ENCODE data around the gene LSP1.

The LSP1 gene

DNA sequence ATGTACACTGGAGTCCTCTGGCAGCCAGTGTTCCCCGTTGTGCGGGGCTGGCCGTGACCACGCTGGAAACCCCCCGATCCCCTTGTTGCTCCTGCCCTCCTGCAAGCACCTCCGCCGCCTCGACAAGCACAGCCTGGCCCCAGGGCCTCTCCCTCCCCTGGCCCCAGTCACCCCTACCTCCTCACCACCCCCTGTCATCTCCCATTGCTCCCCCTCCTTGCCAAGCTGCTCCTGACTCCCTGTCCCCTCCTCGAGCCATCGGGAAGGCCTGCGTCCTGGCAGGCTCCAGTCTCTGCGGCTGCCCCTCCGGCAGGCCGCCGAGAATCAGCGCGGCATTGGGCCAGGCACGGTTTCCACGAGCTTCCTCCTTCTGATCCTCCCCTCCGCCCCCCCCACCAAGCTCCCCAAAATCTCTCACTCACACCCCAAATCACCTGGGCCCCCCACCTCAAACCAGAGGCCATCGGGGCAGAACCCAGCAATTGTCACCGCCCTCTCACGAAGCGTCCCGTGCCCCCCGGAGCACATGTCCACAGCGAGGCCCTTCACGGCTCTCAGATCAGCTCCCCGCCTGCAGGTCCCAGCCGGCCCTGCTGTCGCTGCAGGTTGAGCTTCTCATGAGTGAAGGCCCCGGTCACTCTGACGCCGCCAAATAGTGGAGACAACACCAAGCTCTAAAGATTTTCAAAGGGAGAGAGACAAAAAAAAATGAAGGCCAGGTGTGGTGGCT is 5.7 kb upstream of the LSP1 start:
- H3K36me3 ChIP-seq (ENCODE audit: insufficient read depth, low read length) = no peaks in the 10 kb centered on the region
- no peak overlapping the region for H3K4me2 ChIP-seq (ENCODE audit: low read length)
- H3K27me3 ChIP-seq (ENCODE audit: control insufficient read depth, insufficient read depth, low read length) = peaks cover 4% of the 10 kb centered on the region
- H3K4me1 ChIP-seq (ENCODE audit: control insufficient read depth, insufficient read depth, low read length) = peaks cover 8% of the 10 kb centered on the region
- no peaks in the 10 kb centered on the region for H3K9me3 ChIP-seq (replicated peaks; ENCODE audit: low read length)
- no peak overlapping the region for H3K9ac ChIP-seq (ENCODE audit: low read depth, low read length)
- H3K4me3 ChIP-seq (ENCODE audit: low read length) = no peak overlapping the region

DNA sequence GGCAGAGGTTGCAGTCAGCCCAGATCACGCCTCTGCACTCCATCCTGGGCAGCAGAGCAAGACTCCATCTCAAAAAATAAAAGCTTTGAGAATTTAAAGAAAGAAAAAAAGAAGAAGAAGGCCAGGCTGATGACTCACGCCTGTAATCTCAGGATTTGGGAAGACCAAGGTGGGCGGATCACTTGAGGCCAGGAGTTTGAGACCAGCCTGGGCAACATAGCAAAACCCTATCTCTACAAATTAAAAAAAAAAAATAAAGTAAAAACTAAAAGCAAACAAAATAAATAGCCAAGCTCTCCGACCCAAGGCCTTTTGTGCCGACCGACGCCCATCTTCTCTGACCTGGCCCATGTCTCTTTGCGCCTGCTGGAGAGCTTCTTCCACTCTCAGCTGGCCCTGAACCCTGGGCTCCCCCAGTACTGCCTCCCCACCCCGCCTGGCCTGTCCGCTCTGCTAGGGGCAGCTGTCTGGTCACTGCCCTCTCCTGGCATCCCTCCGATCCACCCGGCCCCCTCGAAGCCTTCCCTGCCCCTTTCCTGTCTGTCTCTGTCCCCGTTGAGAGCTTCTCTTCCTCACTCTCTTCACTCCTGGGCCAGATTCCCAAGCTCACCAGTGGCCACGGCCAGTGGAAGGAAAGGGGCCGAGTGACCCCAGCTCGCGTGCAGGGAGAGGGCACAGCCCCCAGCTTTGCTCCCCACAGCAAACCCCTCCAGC is 4.8 kb upstream of the LSP1 start:
- Histone ChIP-seq H3K4me3 (ENCODE audit: low read length) (no peak overlapping the region), H3K4me2 (ENCODE audit: low read length) (no peak overlapping the region), H3K9ac (ENCODE audit: low read depth, low read length) (no peak overlapping the region), H3K36me3 (ENCODE audit: insufficient read depth, low read length) (no peaks in the 10 kb centered on the region), H3K27me3 (ENCODE audit: control insufficient read depth, insufficient read depth, low read length) (peaks cover 4% of the 10 kb centered on the region), H3K9me3 (replicated peaks; ENCODE audit: low read length) (no peaks in the 10 kb centered on the region), H3K4me1 (ENCODE audit: control insufficient read depth, insufficient read depth, low read length) (peaks cover 8% of the 10 kb centered on the region)

- no peak overlapping the region for H3K9ac ChIP-seq (ENCODE audit: low read depth, low read length)
These were observed 4.0 kb upstream of the LSP1 start for GRCh38 chr11:1848640-1849430.

DNA sequence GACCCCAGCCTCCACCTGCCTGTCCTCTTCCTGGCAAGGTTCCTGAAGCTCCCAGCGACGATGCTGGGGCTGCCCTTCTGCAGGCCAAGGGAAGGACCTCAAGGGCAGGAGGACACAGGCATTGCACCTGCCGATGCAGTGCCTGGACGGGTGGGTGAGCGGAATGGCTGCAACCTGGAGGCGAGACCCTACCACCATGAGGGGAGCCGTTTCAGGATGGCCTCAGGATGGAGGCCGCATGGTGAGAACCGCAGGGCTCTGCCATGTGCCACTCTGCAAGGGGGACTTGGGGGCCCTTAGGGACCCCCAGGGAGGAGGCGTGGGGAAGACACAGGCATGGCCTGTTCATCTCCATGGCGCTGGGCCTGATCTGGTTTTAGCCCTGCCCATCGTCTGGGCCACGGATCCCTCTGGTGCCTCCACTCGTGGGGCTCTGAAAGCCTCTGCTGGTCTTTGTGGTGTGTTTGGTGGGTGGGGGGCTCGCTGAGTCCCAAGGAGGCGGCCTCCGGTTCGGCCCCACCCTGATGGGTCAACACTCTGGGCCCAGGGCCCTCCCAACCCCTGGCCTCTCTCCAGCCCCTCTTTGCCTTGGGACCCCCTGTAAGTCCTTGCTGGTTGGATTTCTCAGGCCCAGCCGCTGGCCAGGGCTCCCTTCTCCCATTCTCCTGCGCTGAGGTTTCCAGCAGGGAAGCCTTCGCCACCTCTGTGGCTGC is 1.3 kb upstream of the LSP1 start:
- peaks cover 8% of the 10 kb centered on the region for H3K4me1 ChIP-seq (ENCODE audit: control insufficient read depth, insufficient read depth, low read length)
- no peak overlapping the region for H3K9ac ChIP-seq (ENCODE audit: low read depth, low read length)
- H3K36me3 ChIP-seq (ENCODE audit: insufficient read depth, low read length) = no peaks in the 10 kb centered on the region
- H3K27me3 ChIP-seq (ENCODE audit: control insufficient read depth, insufficient read depth, low read length) = peaks cover 14% of the 10 kb centered on the region
- no peak overlapping the region for H3K4me3 ChIP-seq (ENCODE audit: low read length)
- H3K4me2 ChIP-seq (ENCODE audit: low read length) = no peak overlapping the region
- H3K9me3 ChIP-seq (replicated peaks; ENCODE audit: low read length) = no peaks in the 10 kb centered on the region

More at GRCh38 chr11:1848640-1849430, 4.0 kb upstream of the LSP1 start:
- H3K4me3 ChIP-seq (ENCODE audit: low read length) = no peak overlapping the region
- H3K4me2 ChIP-seq (ENCODE audit: low read length) = no peak overlapping the region
- peaks cover 8% of the 10 kb centered on the region for H3K4me1 ChIP-seq (ENCODE audit: control insufficient read depth, insufficient read depth, low read length)
- no peaks in the 10 kb centered on the region for H3K9me3 ChIP-seq (replicated peaks; ENCODE audit: low read length)
- H3K36me3 ChIP-seq (ENCODE audit: insufficient read depth, low read length) = no peaks in the 10 kb centered on the region
- peaks cover 9% of the 10 kb centered on the region for H3K27me3 ChIP-seq (ENCODE audit: control insufficient read depth, insufficient read depth, low read length)

DNA sequence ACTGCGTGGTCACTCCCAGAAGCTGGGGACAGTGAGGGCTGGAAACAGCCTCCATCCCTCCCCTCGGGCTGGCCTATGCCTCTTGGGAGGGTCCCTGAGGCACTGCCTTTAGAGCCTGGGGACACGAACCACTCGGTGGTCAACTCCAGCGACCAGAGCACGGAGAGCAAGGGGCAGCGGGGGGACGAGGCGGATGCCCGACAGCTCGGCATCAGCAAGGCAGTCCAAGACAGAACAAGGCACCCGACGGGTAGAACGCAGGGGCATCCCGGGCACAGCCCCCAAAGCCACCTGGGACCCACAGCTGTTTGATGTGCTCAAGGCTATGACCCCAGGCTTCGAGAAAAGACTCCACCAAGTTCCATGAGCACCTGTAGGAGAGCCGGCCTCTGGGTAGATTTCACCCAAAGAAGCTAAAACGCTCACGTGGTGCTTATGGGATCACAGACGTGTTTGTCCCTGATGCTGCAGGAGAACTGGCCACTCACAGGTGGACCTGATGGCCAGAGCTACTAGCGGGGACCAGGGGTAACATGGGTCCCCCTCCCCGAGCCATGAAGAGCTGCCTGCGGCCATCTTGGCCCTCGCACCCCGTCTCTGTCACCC is 510 bp upstream of the LSP1 start:
- Histone ChIP-seq H3K4me3 (ENCODE audit: low read length) (no peak overlapping the region), H3K27me3 (ENCODE audit: control insufficient read depth, insufficient read depth, low read length) (peaks cover 14% of the 10 kb centered on the region), H3K36me3 (ENCODE audit: insufficient read depth, low read length) (no peaks in the 10 kb centered on the region), H3K4me2 (ENCODE audit: low read length) (no peak overlapping the region), H3K4me1 (ENCODE audit: control insufficient read depth, insufficient read depth, low read length) (peaks cover 8% of the 10 kb centered on the region), H3K9ac (ENCODE audit: low read depth, low read length) (no peak overlapping the region), H3K9me3 (replicated peaks; ENCODE audit: low read length) (no peaks in the 10 kb centered on the region)

GRCh38 chr11:1853376-1854131 is 670 bp downstream of the LSP1 start:
- no peak overlapping the region for H3K9ac ChIP-seq (ENCODE audit: low read depth, low read length)
- no peaks in the 10 kb centered on the region for H3K36me3 ChIP-seq (ENCODE audit: insufficient read depth, low read length)
- H3K4me2 ChIP-seq (ENCODE audit: low read length) = no peak overlapping the region
- H3K27me3 ChIP-seq (ENCODE audit: control insufficient read depth, insufficient read depth, low read length) = peaks cover 14% of the 10 kb centered on the region
- H3K9me3 ChIP-seq (replicated peaks; ENCODE audit: low read length) = no peaks in the 10 kb centered on the region
- H3K4me3 ChIP-seq (ENCODE audit: low read length) = no peak overlapping the region
- H3K4me1 ChIP-seq (ENCODE audit: control insufficient read depth, insufficient read depth, low read length) = no peaks in the 10 kb centered on the region

GRCh38 chr11:1854132-1854948 is 1.5 kb downstream of the LSP1 start:
- Histone ChIP-seq H3K4me1 (ENCODE audit: control insufficient read depth, insufficient read depth, low read length) (no peaks in the 10 kb centered on the region), H3K27me3 (ENCODE audit: control insufficient read depth, insufficient read depth, low read length) (peaks cover 14% of the 10 kb centered on the region), H3K4me3 (ENCODE audit: low read length) (no peak overlapping the region), H3K9me3 (replicated peaks; ENCODE audit: low read length) (no peaks in the 10 kb centered on the region), H3K36me3 (ENCODE audit: insufficient read depth, low read length) (no peaks in the 10 kb centered on the region), H3K9ac (ENCODE audit: low read depth, low read length) (no peak overlapping the region), H3K4me2 (ENCODE audit: low read length) (no peak overlapping the region)

GRCh38 chr11:1854949-1855885 is 2.3 kb downstream of the LSP1 start:
- Histone ChIP-seq H3K27me3 (ENCODE audit: control insufficient read depth, insufficient read depth, low read length) (peaks cover 14% of the 10 kb centered on the region), H3K9ac (ENCODE audit: low read depth, low read length) (no peak overlapping the region), H3K36me3 (ENCODE audit: insufficient read depth, low read length) (no peaks in the 10 kb centered on the region), H3K9me3 (replicated peaks; ENCODE audit: low read length) (no peaks in the 10 kb centered on the region), H3K4me1 (ENCODE audit: control insufficient read depth, insufficient read depth, low read length) (no peaks in the 10 kb centered on the region), H3K4me2 (ENCODE audit: low read length) (no peak overlapping the region), H3K4me3 (ENCODE audit: low read length) (no peak overlapping the region)

DNA sequence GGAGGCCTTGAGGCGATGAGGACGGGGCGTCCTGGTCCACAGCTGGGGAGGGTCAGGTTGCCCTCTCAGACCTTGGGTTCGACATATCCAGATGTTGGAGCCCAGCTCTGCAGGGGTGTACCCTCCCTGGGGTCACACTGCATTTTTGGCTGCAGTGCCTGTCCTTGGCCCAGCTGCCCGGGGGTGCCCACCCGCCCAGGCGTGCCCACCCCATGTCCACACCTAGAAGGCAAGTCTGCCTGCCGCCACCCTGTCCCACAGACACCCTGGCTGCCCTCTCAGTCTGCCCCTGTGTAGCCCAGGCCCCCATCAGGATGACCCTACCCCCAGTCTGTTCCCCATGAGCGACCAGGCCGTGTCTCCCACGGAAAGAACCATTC is 3.0 kb downstream of the LSP1 start:
- Histone ChIP-seq H3K9me3 (replicated peaks; ENCODE audit: low read length) (no peaks in the 10 kb centered on the region), H3K27me3 (ENCODE audit: control insufficient read depth, insufficient read depth, low read length) (peaks cover 14% of the 10 kb centered on the region), H3K36me3 (ENCODE audit: insufficient read depth, low read length) (no peaks in the 10 kb centered on the region), H3K4me1 (ENCODE audit: control insufficient read depth, insufficient read depth, low read length) (no peaks in the 10 kb centered on the region), H3K9ac (ENCODE audit: low read depth, low read length) (no peak overlapping the region), H3K4me2 (ENCODE audit: low read length) (no peak overlapping the region), H3K4me3 (ENCODE audit: low read length) (no peak overlapping the region)
